ENCODE measurements around the gene TRIM7.

Gene TRIM7

GRCh38 chr5:181236471-181236870 is 31.5 kb upstream of the TRIM7 start:
- no peak for DNase-seq (ENCODE audit: low read depth)
- in situ Hi-C loops (cut with HindIII; ENCODE audit: low sequenced_read_pairs), result no loop called here
- no peak for TF ChIP-seq CTCF (IDR thresholded peaks at IDR 0.05; ENCODE audit: low read depth, low read length, missing control alignments)
- no peak overlapping the region for H3K4me3 ChIP-seq (ENCODE audit: low read depth, low read length)

- no peak overlapping the region for H3K4me3 ChIP-seq (ENCODE audit: low read depth, low read length)
- no peak for DNase-seq (ENCODE audit: low read depth)
- no peak for TF ChIP-seq CTCF (IDR thresholded peaks at IDR 0.05; ENCODE audit: low read depth, low read length, missing control alignments)
- in situ Hi-C loops (cut with HindIII; ENCODE audit: low sequenced_read_pairs), result no loop called here
Measured at GRCh38 chr5:181235689-181236366, 30.8 kb upstream of the TRIM7 start.

GRCh38 chr5:181235323-181235688 is 30.3 kb upstream of the TRIM7 start:
- H3K4me3 ChIP-seq (ENCODE audit: low read depth, low read length), result no peak overlapping the region
- no peak for TF ChIP-seq CTCF (IDR thresholded peaks at IDR 0.05; ENCODE audit: low read depth, low read length, missing control alignments)
- no peak for DNase-seq (ENCODE audit: low read depth)
- in situ Hi-C loops (cut with HindIII; ENCODE audit: low sequenced_read_pairs), result no loop called here

GRCh38 chr5:181234455-181235306 is 29.7 kb upstream of the TRIM7 start:
- no peak overlapping the region for H3K4me3 ChIP-seq (ENCODE audit: low read depth, low read length)
- in situ Hi-C loops (cut with HindIII; ENCODE audit: low sequenced_read_pairs), result no loop called here
- no peak for TF ChIP-seq CTCF (IDR thresholded peaks at IDR 0.05; ENCODE audit: low read depth, low read length, missing control alignments)
- no peak for DNase-seq (ENCODE audit: low read depth)

GRCh38 chr5:181233801-181234454 is 28.9 kb upstream of the TRIM7 start:
- in situ Hi-C loops (cut with HindIII; ENCODE audit: low sequenced_read_pairs), result no loop called here
- no peak overlapping the region for H3K4me3 ChIP-seq (ENCODE audit: low read depth, low read length)

More at GRCh38 chr5:181233801-181234454, 28.9 kb upstream of the TRIM7 start:
- no peak for TF ChIP-seq CTCF (IDR thresholded peaks at IDR 0.05; ENCODE audit: low read depth, low read length, missing control alignments)
- DNase-seq (ENCODE audit: low read depth), result no peak
